NCI-H1436 treated with DMSO at 0.1 percent for 48 hours (cell line): ENCODE results near the gene RBM23.

Experiments used
- DNase-seq: peaks from one replicate; lab custom pipeline; 2025; lab: John Stamatoyannopoulos, UW

The RBM23 gene

GRCh38 chr14:22885975-22886374 is 33.0 kb downstream of the RBM23 start:
- no peak for DNase-seq

- DNase-seq: no peak
These were observed 34.0 kb downstream of the RBM23 start for GRCh38 chr14:22884738-22885523.

- DNase-seq: no peak
These were observed 34.7 kb downstream of the RBM23 start for GRCh38 chr14:22884076-22884737.

GRCh38 chr14:22883173-22883976 is 35.6 kb downstream of the RBM23 start, which contains the start of gene REM2:
TSS of gene REM2 (plus strand) at chr14:22883222. CDS start at chr14:22883288, 66 bp downstream.
- DNase-seq: no peak

GRCh38 chr14:22882529-22883172 is 36.3 kb downstream of the RBM23 start:
- peak; percentile 33 for DNase-seq

- DNase-seq: no peak
These were observed 36.9 kb downstream of the RBM23 start for GRCh38 chr14:22882064-22882463.

GRCh38 chr14:22878271-22879246 is 40.4 kb downstream of the RBM23 start:
- DNase-seq: no peak

GRCh38 chr14:22877000-22877501 is 41.9 kb downstream of the RBM23 start:
- no peak for DNase-seq

GRCh38 chr14:22875748-22876319 is 43.1 kb downstream of the RBM23 start:
- DNase-seq: no peak

- no peak for DNase-seq
These were observed 43.8 kb downstream of the RBM23 start for GRCh38 chr14:22875003-22875747.

- DNase-seq: no peak
These were observed 46.0 kb downstream of the RBM23 start for GRCh38 chr14:22872833-22873520.

GRCh38 chr14:22872033-22872832 is 46.7 kb downstream of the RBM23 start:
- peak; percentile 25 for DNase-seq

GRCh38 chr14:22871224-22872032 is 47.5 kb downstream of the RBM23 start, which contains the start of gene LRP10:
TSS of gene LRP10 (plus strand) at chr14:22871740. CDS start at chr14:22872304, 564 bp downstream.
- DNase-seq: no peak

- DNase-seq: no peak
These were observed 48.1 kb downstream of the RBM23 start for GRCh38 chr14:22870811-22871223.

GRCh38 chr14:22866874-22867273 is 52.1 kb downstream of the RBM23 start:
- no peak for DNase-seq

- no peak for DNase-seq
These were observed 53.2 kb downstream of the RBM23 start for GRCh38 chr14:22865424-22866405.
